ENCODE data around the gene DCLRE1B.

GRCh38 chr1:113872219-113872935 lies 32.7 kb upstream of the DCLRE1B start:
- TF ChIP-seq POLR2A (IDR thresholded peaks at IDR 0.05) (no peak), CTCF (IDR thresholded peaks at IDR 0.05) (no peak)

All from Peyer's patch (tissue), 4 donors.